D721Med (cell line): Measurements from ENCODE around the gene CORO2A.

Experiments used
- DNase-seq: peaks from one replicate; pipeline ENCODE4 v3.0.0; 2011; ENCODE audit warnings: low spot score; ENCODE audit not compliant: insufficient read length
- FAIRE-seq: peaks from 2 replicates; lab custom pipeline; 2011; peaks lifted over from hg19 to GRCh38; lab: Jason Lieb, UNC
- TF ChIP-seq, protein P1 (sequence below): IDR thresholded peaks from 2 replicates; pipeline ENCODE4 v1.5.1; 2012; ENCODE audit warnings: mild to moderate bottlenecking, control low read depth; ENCODE audit not compliant: insufficient read depth; ENCODE audit errors: missing control alignments

Gene CORO2A

DNA sequence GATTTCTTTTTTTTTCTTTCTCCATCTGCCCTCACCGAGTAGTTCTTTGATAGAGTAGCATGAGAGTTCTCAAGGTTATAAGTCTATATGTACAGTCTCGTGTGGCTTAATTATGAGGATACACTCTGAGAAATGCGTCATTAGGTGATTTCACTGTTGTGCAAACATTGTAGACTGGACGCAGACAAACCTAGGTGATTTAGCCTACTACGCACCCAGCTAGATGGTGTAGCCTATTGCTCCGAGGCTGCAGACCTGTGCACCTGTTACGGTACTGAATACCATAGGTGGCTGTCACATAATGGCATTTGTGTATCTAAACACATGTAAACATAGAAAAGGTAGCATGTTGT lies 26.9 kb upstream of the CORO2A start:
- TF ChIP-seq, protein P1, sequence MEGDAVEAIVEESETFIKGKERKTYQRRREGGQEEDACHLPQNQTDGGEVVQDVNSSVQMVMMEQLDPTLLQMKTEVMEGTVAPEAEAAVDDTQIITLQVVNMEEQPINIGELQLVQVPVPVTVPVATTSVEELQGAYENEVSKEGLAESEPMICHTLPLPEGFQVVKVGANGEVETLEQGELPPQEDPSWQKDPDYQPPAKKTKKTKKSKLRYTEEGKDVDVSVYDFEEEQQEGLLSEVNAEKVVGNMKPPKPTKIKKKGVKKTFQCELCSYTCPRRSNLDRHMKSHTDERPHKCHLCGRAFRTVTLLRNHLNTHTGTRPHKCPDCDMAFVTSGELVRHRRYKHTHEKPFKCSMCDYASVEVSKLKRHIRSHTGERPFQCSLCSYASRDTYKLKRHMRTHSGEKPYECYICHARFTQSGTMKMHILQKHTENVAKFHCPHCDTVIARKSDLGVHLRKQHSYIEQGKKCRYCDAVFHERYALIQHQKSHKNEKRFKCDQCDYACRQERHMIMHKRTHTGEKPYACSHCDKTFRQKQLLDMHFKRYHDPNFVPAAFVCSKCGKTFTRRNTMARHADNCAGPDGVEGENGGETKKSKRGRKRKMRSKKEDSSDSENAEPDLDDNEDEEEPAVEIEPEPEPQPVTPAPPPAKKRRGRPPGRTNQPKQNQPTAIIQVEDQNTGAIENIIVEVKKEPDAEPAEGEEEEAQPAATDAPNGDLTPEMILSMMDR = no peak
- DNase-seq (no peak), FAIRE-seq (no peak)

- DNase-seq (no peak), FAIRE-seq (no peak)
- TF ChIP-seq, protein P1 = no peak
These were observed 26.3 kb upstream of the CORO2A start for GRCh38 chr9:98218562-98219363.

GRCh38 chr9:98217255-98217654 lies 24.8 kb upstream of the CORO2A start:
- TF ChIP-seq, protein P1 = no peak
- no peak for DNase-seq
- no peak for FAIRE-seq

GRCh38 chr9:98216391-98216790 lies 24.0 kb upstream of the CORO2A start:
- no peak for FAIRE-seq
- TF ChIP-seq, protein P1 = no peak
- no peak for DNase-seq

DNA sequence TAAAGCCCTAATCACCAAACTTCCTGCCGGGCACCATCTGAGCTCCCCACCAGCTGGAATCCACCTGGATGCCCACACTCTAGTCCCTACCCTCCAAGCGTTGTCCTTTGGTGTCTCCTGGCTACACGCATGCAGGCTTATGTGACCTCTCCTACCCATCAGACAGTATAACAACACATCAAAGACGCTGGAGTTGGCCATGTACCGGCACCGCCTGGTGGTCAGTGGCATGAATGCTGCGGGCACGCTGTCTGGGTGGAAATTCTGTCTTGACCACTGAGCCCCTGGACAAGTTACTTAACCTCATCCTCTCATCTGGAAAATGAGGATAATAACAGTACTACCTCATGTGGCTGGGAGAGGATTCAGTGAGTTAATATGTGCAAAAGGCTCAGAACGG lies 23.4 kb upstream of the CORO2A start:
- DNase-seq = no peak
- TF ChIP-seq, protein P1 = no peak
- no peak for FAIRE-seq

- FAIRE-seq = no peak
- TF ChIP-seq, protein P1 = no peak
- DNase-seq = no peak
These were observed 22.8 kb upstream of the CORO2A start for GRCh38 chr9:98215271-98215670.

GRCh38 chr9:98214811-98215210 lies 22.4 kb upstream of the CORO2A start:
- DNase-seq = no peak
- FAIRE-seq = no peak
- TF ChIP-seq, protein P1 = no peak
